GM19328 (cell line): ENCODE results near the gene ENDOD1.
"Not testable (repeated sequence)": the region's sequence is repeated elsewhere in the genome, so short reads cannot be mapped to it uniquely, and the experiment has no call there.

Experiments used
- ATAC-seq: cut with Tn5 transposase; IDR thresholded peaks from one replicate; pipeline ENCODE4 v1.9.1; 2021; ENCODE audit warnings: mild to moderate bottlenecking, moderate library complexity; ENCODE audit not compliant: unreplicated experiment

ENDOD1 gene

GRCh38 chr11:95089620-95090542 is at the start of gene ENDOD1:
Gene ENDOD1 (plus strand): TSS chr11:95089846. CDS start chr11:95089928, 82 bp downstream.
- peak; percentile 91 for ATAC-seq

GRCh38 chr11:95042239-95042638 is 47.4 kb upstream of the ENDOD1 start:
- no peak for ATAC-seq

- no peak for ATAC-seq
Observed at GRCh38 chr11:95042906-95043305, 46.7 kb upstream of the ENDOD1 start.

- no peak for ATAC-seq
Observed at GRCh38 chr11:95044010-95044409, 45.6 kb upstream of the ENDOD1 start.

GRCh38 chr11:95045812-95046211 is 43.8 kb upstream of the ENDOD1 start:
- ATAC-seq = no peak

- ATAC-seq = not testable (repeated sequence)
Observed at GRCh38 chr11:95049122-95049521, 40.5 kb upstream of the ENDOD1 start, which contains the start of gene KDM4F. Gene KDM4F (plus strand): TSS chr11:95049422.

GRCh38 chr11:95050595-95051202 is 38.9 kb upstream of the ENDOD1 start:
- no peak for ATAC-seq

GRCh38 chr11:95054356-95054755 is 35.3 kb upstream of the ENDOD1 start:
- no peak for ATAC-seq

GRCh38 chr11:95055283-95055897 is 34.3 kb upstream of the ENDOD1 start:
- ATAC-seq = peak; percentile 91

GRCh38 chr11:95057959-95058358 is 31.7 kb upstream of the ENDOD1 start:
- ATAC-seq = no peak

GRCh38 chr11:95058621-95059020 is 31.0 kb upstream of the ENDOD1 start:
- no peak for ATAC-seq

GRCh38 chr11:95059046-95059445 is 30.6 kb upstream of the ENDOD1 start:
- no peak for ATAC-seq

- ATAC-seq = no peak
Observed at GRCh38 chr11:95065336-95065735, 24.3 kb upstream of the ENDOD1 start.

GRCh38 chr11:95066716-95067038 is 23.0 kb upstream of the ENDOD1 start, which contains the start of gene SRSF8:
Gene SRSF8 (plus strand): TSS chr11:95066919. CDS start chr11:95067227, 308 bp downstream.
- ATAC-seq = peak; percentile 36

- ATAC-seq = peak; percentile 64
Observed at GRCh38 chr11:95067039-95067840, 22.4 kb upstream of the ENDOD1 start.

- no peak for ATAC-seq
Observed at GRCh38 chr11:95067841-95068219, 21.8 kb upstream of the ENDOD1 start.

GRCh38 chr11:95068549-95068948 is 21.1 kb upstream of the ENDOD1 start:
- ATAC-seq = peak; percentile 59

- no peak for ATAC-seq
Observed at GRCh38 chr11:95070471-95070870, 19.2 kb upstream of the ENDOD1 start.

- no peak for ATAC-seq
Observed at GRCh38 chr11:95072948-95073347, 16.7 kb upstream of the ENDOD1 start.

GRCh38 chr11:95074792-95075563 is 14.7 kb upstream of the ENDOD1 start:
- ATAC-seq = no peak
